Progenitor cell of endocrine pancreas (in vitro differentiated cells): ENCODE measurements around the gene ATXN1. TPM values are rescaled to one million over a fixed set of nuclear protein-coding genes. Genes with fewer than 3 reads are reported as not detected.
A peak's percentile ranks its signal among the peaks of the same experiment; 100 is the strongest.

ENCODE experiments used
- DNase-seq: peaks from one replicate; pipeline ENCODE4 v3.0.0; 2021; ENCODE audit warnings: low spot score; ENCODE audit not compliant: unreplicated experiment
- H3K27ac Mint-ChIP-seq: 2 replicates; pipeline ENCODE4 v1.8.0; 2021; ENCODE audit warnings: mild to moderate bottlenecking, moderate library complexity, mixed read lengths
- H3K27me3 Mint-ChIP-seq: 2 replicates; pipeline ENCODE4 v1.8.0; 2021; ENCODE audit warnings: mixed read lengths
- H3K36me3 Mint-ChIP-seq: 2 replicates; pipeline ENCODE4 v1.8.0; 2022; ENCODE audit warnings: mixed read lengths; ENCODE audit not compliant: insufficient read depth
- H3K4me1 Mint-ChIP-seq: 2 replicates; pipeline ENCODE4 v1.8.0; 2021; ENCODE audit warnings: low read depth, mixed read lengths
- H3K4me3 Mint-ChIP-seq: 2 replicates; pipeline ENCODE4 v1.8.0; 2021; ENCODE audit warnings: low read depth, mild to moderate bottlenecking, moderate library complexity, mixed read lengths
- H3K9me3 Mint-ChIP-seq: 2 replicates; pipeline ENCODE4 v1.8.0; 2021; ENCODE audit warnings: low read depth, mixed read lengths
- total RNA-seq: library from RNA; stranded (reverse); gene quantifications from 2 replicates; pipeline ENCODE4 v1.2.1, GENCODE V29; 2021
- TF ChIP-seq, protein P1 (sequence below): fragments of 200-600 bp; sonication (generic); IDR thresholded peaks from one replicate; pipeline ENCODE4 v1.5.0; 2021; ENCODE audit warnings: antibody characterized with exemption, mild to moderate bottlenecking; ENCODE audit not compliant: unreplicated experiment

Gene ATXN1
- total RNA-seq, 1 donor from 2014 or later: 35.8 TPM

DNA sequence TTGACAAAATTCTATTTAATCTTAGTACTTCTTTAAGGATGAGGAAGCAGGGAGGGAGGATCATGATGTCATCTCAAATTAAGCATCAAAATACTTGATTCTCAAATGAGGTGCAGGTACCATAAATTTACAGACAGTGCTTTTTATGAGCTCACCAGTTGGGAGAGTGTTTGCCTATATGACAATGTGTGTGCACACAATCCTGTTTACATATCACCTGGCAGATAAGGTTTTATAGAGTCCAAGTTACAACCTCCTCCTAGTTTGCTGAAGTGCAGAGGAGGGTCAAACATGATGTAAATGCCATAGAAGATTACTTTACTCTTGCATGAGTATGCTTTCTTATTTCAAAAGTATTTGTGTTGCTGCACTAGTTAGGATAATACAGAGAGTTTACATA, 6.4 kb downstream of the ATXN1 start:
- Mint-ChIP-seq H3K27ac (peak overlapping the region; percentile 8), H3K4me1 (peaks cover 51% of the 10 kb centered on the region)

DNA sequence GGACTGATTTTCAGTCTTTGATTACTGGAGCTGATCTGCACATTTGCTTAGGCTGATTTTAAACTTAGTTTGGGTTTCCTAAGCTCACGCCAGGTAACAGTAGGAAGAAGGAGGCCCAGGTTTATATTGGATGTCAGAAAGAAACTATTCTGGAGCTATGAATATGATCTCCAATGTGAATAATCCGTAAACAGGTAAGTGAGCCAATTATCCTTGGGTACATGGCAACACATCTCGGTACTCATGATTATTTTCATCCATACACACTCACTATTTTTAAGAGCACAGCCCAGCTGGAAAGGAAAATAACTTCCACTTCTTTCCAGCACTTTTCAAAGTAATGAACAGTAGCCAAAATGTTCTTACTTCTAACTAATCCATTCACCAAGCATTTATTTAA, 7.0 kb downstream of the ATXN1 start:
- DNase-seq: no peak
- H3K36me3 Mint-ChIP-seq: peaks cover 14% of the 10 kb centered on the region
- H3K4me3 Mint-ChIP-seq: no peak overlapping the region
- H3K27me3 Mint-ChIP-seq: no peaks in the 10 kb centered on the region
- TF ChIP-seq, protein P1, sequence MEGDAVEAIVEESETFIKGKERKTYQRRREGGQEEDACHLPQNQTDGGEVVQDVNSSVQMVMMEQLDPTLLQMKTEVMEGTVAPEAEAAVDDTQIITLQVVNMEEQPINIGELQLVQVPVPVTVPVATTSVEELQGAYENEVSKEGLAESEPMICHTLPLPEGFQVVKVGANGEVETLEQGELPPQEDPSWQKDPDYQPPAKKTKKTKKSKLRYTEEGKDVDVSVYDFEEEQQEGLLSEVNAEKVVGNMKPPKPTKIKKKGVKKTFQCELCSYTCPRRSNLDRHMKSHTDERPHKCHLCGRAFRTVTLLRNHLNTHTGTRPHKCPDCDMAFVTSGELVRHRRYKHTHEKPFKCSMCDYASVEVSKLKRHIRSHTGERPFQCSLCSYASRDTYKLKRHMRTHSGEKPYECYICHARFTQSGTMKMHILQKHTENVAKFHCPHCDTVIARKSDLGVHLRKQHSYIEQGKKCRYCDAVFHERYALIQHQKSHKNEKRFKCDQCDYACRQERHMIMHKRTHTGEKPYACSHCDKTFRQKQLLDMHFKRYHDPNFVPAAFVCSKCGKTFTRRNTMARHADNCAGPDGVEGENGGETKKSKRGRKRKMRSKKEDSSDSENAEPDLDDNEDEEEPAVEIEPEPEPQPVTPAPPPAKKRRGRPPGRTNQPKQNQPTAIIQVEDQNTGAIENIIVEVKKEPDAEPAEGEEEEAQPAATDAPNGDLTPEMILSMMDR: no peak
- peaks cover 48% of the 10 kb centered on the region for H3K4me1 Mint-ChIP-seq
- H3K9me3 Mint-ChIP-seq: no peaks in the 10 kb centered on the region
- H3K27ac Mint-ChIP-seq: peak overlapping the region; percentile 8

More for the DNA sequence above, 6.4 kb downstream of the ATXN1 start:
- H3K4me3 Mint-ChIP-seq: no peak overlapping the region
- H3K9me3 Mint-ChIP-seq: no peaks in the 10 kb centered on the region
- TF ChIP-seq, protein P1: no peak
- H3K36me3 Mint-ChIP-seq: peaks cover 9% of the 10 kb centered on the region
- no peaks in the 10 kb centered on the region for H3K27me3 Mint-ChIP-seq
- DNase-seq: no peak

DNA sequence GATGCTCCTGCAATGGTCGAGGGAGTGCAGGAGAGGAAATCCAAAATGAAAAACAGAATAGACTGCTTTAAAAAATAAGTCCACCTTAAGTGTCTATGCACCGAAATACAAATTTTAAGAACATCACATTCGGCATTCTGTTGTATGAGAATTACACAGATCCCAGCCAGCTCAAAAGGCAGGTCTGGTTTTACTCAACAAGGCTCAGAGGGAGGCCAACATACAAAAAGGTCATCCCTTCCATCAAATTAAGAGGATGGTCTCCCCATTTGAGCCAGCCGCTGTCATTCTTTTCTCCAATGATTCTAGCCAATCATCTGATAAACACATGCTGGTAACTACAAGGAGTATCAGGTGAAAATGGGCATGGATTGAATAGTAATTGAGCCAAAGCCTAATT, 7.9 kb downstream of the ATXN1 start:
- H3K27me3 Mint-ChIP-seq: no peaks in the 10 kb centered on the region
- H3K4me1 Mint-ChIP-seq: peaks cover 41% of the 10 kb centered on the region
- no peak overlapping the region for H3K27ac Mint-ChIP-seq
- TF ChIP-seq, protein P1: no peak
- no peaks in the 10 kb centered on the region for H3K9me3 Mint-ChIP-seq
- DNase-seq: no peak
- no peak overlapping the region for H3K4me3 Mint-ChIP-seq
- H3K36me3 Mint-ChIP-seq: peaks cover 14% of the 10 kb centered on the region

DNA sequence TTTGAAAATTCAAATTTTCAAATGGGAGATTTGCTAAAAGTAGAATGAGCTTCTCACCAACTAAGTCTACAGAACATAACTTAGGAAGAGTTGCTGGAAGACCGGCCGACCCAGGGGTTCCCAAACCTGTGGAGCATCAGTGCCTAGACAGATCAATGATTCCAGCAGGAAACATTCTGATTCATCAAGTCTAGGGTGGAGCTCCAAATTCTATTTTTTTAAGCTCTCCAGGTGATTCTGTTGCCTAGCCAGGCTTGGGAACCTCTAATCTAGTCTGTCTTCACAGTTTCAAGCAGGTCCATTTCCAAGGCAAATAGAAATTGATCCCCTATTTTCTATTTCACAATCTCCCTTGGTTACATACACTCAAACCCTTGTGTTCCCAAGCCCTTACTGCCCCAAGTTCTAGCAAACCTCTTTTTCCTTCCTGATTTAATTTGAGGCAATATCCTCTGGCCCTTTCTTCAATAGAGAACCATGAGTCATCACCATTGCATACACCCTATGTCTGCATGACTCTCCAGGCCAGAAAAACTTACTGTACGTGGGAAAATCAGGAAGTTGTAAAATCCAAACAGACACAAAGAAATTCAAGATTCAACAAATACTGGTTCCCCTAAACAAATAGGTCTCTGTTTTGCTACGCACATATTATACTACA, 8.9 kb downstream of the ATXN1 start:
- Mint-ChIP-seq H3K27ac (no peak overlapping the region), H3K9me3 (no peaks in the 10 kb centered on the region), H3K4me3 (no peak overlapping the region), H3K27me3 (no peaks in the 10 kb centered on the region), H3K36me3 (peaks cover 14% of the 10 kb centered on the region), H3K4me1 (peaks cover 40% of the 10 kb centered on the region)
- no peak for DNase-seq
- TF ChIP-seq, protein P1: no peak

DNA sequence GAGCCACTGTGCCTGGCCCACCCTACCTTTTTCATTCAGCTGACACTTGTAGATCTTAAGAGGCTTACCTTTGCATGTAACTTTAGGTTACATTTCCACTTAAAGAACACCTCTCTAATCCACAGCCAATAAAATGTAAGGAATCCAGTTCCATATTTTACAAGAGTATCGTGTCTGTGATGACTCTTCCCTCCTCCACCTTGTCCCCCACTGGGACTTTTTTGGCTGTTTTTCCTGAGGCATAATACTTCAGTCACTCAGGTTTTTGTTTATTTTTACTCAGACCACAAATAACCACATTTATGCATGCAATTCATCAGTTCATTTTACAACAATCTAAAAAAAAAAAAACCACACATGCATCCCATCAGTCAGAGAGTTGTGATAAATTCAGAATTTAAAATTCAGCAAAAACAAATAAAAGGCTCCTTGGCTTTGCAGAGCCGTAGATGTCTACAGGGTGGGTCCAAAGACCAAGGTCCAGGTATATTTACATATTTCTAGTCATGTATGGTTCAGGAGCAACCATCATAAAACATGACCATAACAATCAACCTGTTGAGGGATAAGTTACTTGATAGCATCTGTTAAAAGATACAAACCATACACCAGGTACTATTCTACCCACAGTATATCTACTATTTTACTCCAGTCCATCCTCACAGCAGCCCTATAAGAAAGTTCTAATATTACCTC, 9.9 kb downstream of the ATXN1 start:
- Mint-ChIP-seq H3K4me3 (no peak overlapping the region), H3K4me1 (peaks cover 37% of the 10 kb centered on the region), H3K36me3 (peaks cover 14% of the 10 kb centered on the region), H3K9me3 (no peaks in the 10 kb centered on the region), H3K27ac (no peak overlapping the region), H3K27me3 (no peaks in the 10 kb centered on the region)
- TF ChIP-seq, protein P1: no peak
- DNase-seq: no peak
